ENCODE measurements around the gene NT5DC3. TPM values are rescaled to one million over a fixed set of nuclear protein-coding genes. Genes with fewer than 3 reads are reported as not detected.

NT5DC3 gene
- total RNA-seq, 3 donors from 2014 or later, result 3.8 to 19.9 (median 12.5) TPM

- H3K4me1 ChIP-seq, result no peaks in the 10 kb centered on the region
- TF ChIP-seq POLR2AphosphoS5 (IDR thresholded peaks at IDR 0.05) (no peak), CTCF (IDR thresholded peaks at IDR 0.05) (no peak), POLR2A (IDR thresholded peaks at IDR 0.05) (no peak)
- H3K4me3 ChIP-seq, result no peak overlapping the region
- intact Hi-C loops (cut with DNase I; ENCODE audit: low total_unique reads), result no loop called here
- H3K27me3 ChIP-seq, result no peaks in the 10 kb centered on the region
- no peaks in the 10 kb centered on the region for H3K36me3 ChIP-seq
- DNase-seq (ENCODE audit: low spot score in 2 of 2), result no peak
- no peak overlapping the region for H3K27ac ChIP-seq
- H3K9me3 ChIP-seq, result no peaks in the 10 kb centered on the region
Measured at GRCh38 chr12:103736572-103736971, 104.5 kb downstream of the NT5DC3 start.

- Histone ChIP-seq H3K4me3 (no peak overlapping the region), H3K27ac (no peak overlapping the region), H3K36me3 (no peaks in the 10 kb centered on the region), H3K27me3 (no peaks in the 10 kb centered on the region), H3K4me1 (no peaks in the 10 kb centered on the region), H3K9me3 (peaks cover 5 to 7% of the 10 kb centered on the region in 2 donors)
- DNase-seq (ENCODE audit: low spot score in 2 of 2), result no peak
- intact Hi-C loops (cut with DNase I; ENCODE audit: low total_unique reads), result no loop called here
- no peak for TF ChIP-seq CTCF (IDR thresholded peaks at IDR 0.05)
- no peak for TF ChIP-seq POLR2A (IDR thresholded peaks at IDR 0.05)
- no peak for TF ChIP-seq POLR2AphosphoS5 (IDR thresholded peaks at IDR 0.05)
Measured at GRCh38 chr12:103735291-103735690, 105.7 kb downstream of the NT5DC3 start.

- H3K9me3 ChIP-seq, result peaks cover 5 to 7% of the 10 kb centered on the region in 2 donors
- no peaks in the 10 kb centered on the region for H3K27me3 ChIP-seq
- no peaks in the 10 kb centered on the region for H3K36me3 ChIP-seq
- no peak overlapping the region for H3K27ac ChIP-seq
- intact Hi-C loops (cut with DNase I; ENCODE audit: low total_unique reads), result no loop called here
- TF ChIP-seq POLR2A (IDR thresholded peaks at IDR 0.05) (no peak), POLR2AphosphoS5 (IDR thresholded peaks at IDR 0.05) (no peak), CTCF (IDR thresholded peaks at IDR 0.05) (no peak)
- no peak for DNase-seq (ENCODE audit: low spot score in 2 of 2)
- H3K4me3 ChIP-seq, result no peak overlapping the region
- no peaks in the 10 kb centered on the region for H3K4me1 ChIP-seq
Measured at GRCh38 chr12:103734863-103735262, 106.2 kb downstream of the NT5DC3 start.

- no peak overlapping the region for H3K27ac ChIP-seq
- no peak overlapping the region for H3K4me3 ChIP-seq
- no peaks in the 10 kb centered on the region for H3K27me3 ChIP-seq
- TF ChIP-seq POLR2A (IDR thresholded peaks at IDR 0.05), result no peak
- no peak for TF ChIP-seq POLR2AphosphoS5 (IDR thresholded peaks at IDR 0.05)
- no peak for TF ChIP-seq CTCF (IDR thresholded peaks at IDR 0.05)
- H3K9me3 ChIP-seq, result peaks cover 5 to 7% of the 10 kb centered on the region in 2 donors
- H3K4me1 ChIP-seq, result no peaks in the 10 kb centered on the region
- no peaks in the 10 kb centered on the region for H3K36me3 ChIP-seq
- intact Hi-C loops (cut with DNase I; ENCODE audit: low total_unique reads), result no loop called here
- DNase-seq (ENCODE audit: low spot score in 2 of 2), result no peak
Measured at GRCh38 chr12:103731539-103731938, 109.5 kb downstream of the NT5DC3 start.

- Histone ChIP-seq H3K4me3 (no peak overlapping the region), H3K4me1 (no peaks in the 10 kb centered on the region), H3K36me3 (no peaks in the 10 kb centered on the region), H3K27me3 (no peaks in the 10 kb centered on the region), H3K9me3 (peaks cover 5 to 7% of the 10 kb centered on the region in 2 donors), H3K27ac (no peak overlapping the region)
- TF ChIP-seq POLR2AphosphoS5 (IDR thresholded peaks at IDR 0.05) (no peak), POLR2A (IDR thresholded peaks at IDR 0.05) (no peak), CTCF (IDR thresholded peaks at IDR 0.05) (no peak)
- no peak for DNase-seq (ENCODE audit: low spot score in 2 of 2)
- intact Hi-C loops (cut with DNase I; ENCODE audit: low total_unique reads), result no loop called here
Measured at GRCh38 chr12:103729499-103729898, 111.5 kb downstream of the NT5DC3 start.

All from breast epithelium (tissue), 4 donors.